Measurements from ENCODE around the gene RXRA. TPM values are rescaled to one million over a fixed set of nuclear protein-coding genes. Genes with fewer than 3 reads are reported as not detected.

Gene RXRA
- total RNA-seq, 1 experiment from 2014 or later = 29.9 TPM

GRCh38 chr9:134366223-134367031 lies 40.2 kb downstream of the RXRA start:
- no peak overlapping the region for H4K8ac ChIP-seq (replicated peaks; ENCODE audit: insufficient read length, low read depth, low read length)
- no peak overlapping the region for H3K14ac ChIP-seq (ENCODE audit: insufficient read depth, low read length)
- TF ChIP-seq, protein P1, sequence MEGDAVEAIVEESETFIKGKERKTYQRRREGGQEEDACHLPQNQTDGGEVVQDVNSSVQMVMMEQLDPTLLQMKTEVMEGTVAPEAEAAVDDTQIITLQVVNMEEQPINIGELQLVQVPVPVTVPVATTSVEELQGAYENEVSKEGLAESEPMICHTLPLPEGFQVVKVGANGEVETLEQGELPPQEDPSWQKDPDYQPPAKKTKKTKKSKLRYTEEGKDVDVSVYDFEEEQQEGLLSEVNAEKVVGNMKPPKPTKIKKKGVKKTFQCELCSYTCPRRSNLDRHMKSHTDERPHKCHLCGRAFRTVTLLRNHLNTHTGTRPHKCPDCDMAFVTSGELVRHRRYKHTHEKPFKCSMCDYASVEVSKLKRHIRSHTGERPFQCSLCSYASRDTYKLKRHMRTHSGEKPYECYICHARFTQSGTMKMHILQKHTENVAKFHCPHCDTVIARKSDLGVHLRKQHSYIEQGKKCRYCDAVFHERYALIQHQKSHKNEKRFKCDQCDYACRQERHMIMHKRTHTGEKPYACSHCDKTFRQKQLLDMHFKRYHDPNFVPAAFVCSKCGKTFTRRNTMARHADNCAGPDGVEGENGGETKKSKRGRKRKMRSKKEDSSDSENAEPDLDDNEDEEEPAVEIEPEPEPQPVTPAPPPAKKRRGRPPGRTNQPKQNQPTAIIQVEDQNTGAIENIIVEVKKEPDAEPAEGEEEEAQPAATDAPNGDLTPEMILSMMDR (conservative IDR thresholded peaks at IDR 0.05) = no peak
- Mint-ChIP-seq H3K9me3 (no peaks in the 10 kb centered on the region), H3K36me3 (ENCODE audit: insufficient read depth in 1 of 3, low read depth in 3 of 3) (no peaks in the 10 kb centered on the region), H3K27ac (0 out of 7 replicates have a peak overlapping the region, but pooled peaks of 1 of the 3 experiments have one; percentile 58), H3K27me3 (ENCODE audit: low read depth) (no peaks in the 10 kb centered on the region), H3K4me3 (no peak overlapping the region), H3K4me1 (peaks cover 0 to 12% of the 10 kb centered on the region in 2 experiments; a peak in 2 of 4 replicates)
- H3K4ac ChIP-seq (ENCODE audit: low read depth, low read length) = no peak overlapping the region
- peaks cover 3% of the 10 kb centered on the region; the same call in 1 of the 2 replicates for H3K79me2 ChIP-seq (ENCODE audit: insufficient read depth, low read length)
- H3K23ac ChIP-seq (ENCODE audit: insufficient read length, low read depth, low read length) = no peak overlapping the region
- no peak overlapping the region for H2BK120ac ChIP-seq (ENCODE audit: low read depth, low read length, poor library complexity, severe bottlenecking)
- no peak overlapping the region for H4K91ac ChIP-seq (ENCODE audit: insufficient read length, low read depth, low read length)
- no peak overlapping the region for H2BK5ac ChIP-seq (ENCODE audit: insufficient read length, low read length)
- H4K5ac ChIP-seq (ENCODE audit: insufficient read length, low read depth, low read length) = no peak overlapping the region
- H3K18ac ChIP-seq (ENCODE audit: insufficient read length, low read depth, low read length) = no peak overlapping the region
- no peak overlapping the region for H2BK15ac ChIP-seq (ENCODE audit: low read depth, low read length)
- no peaks in the 10 kb centered on the region for H3K9me3 ChIP-seq (ENCODE audit: control insufficient read depth, low read depth, low read length)
- no CpG with 5 or more reads among the region's 25 CpGs for WGBS (ENCODE audit: extremely low coverage, insufficient read length, low lambda C conversion rate)
- no peak overlapping the region for H2BK20ac ChIP-seq (ENCODE audit: low read depth, low read length, poor library complexity, severe bottlenecking)
- no peak overlapping the region for H3K27ac ChIP-seq (ENCODE audit: insufficient read length, low read depth, low read length)
- no peak overlapping the region for H2BK12ac ChIP-seq (ENCODE audit: insufficient read length, low read depth, low read length)
- no peaks in the 10 kb centered on the region for H4K20me1 ChIP-seq (ENCODE audit: control insufficient read depth, insufficient read depth, insufficient read length)
- H3K23me2 ChIP-seq (ENCODE audit: insufficient read length, low read depth, low read length, poor library complexity, severe bottlenecking) = no peaks in the 10 kb centered on the region
- DNase-seq = no peak
- no peak overlapping the region for H3T11ph ChIP-seq (ENCODE audit: low read length)
- H3K4me2 ChIP-seq (ENCODE audit: insufficient read depth, insufficient read length, low read length) = no peak overlapping the region
- no peak overlapping the region for H2AK5ac ChIP-seq (ENCODE audit: insufficient read length, low read length)
- H3K56ac ChIP-seq (ENCODE audit: insufficient read length, low read depth, low read length) = no peak overlapping the region
- H3K27me3 ChIP-seq (ENCODE audit: insufficient read depth, low read length) = no peaks in the 10 kb centered on the region
- H3K79me1 ChIP-seq (ENCODE audit: insufficient read depth, low read depth, low read length, poor library complexity, severe bottlenecking) = no peaks in the 10 kb centered on the region
- H2AFZ ChIP-seq (ENCODE audit: low read length) = no peak overlapping the region
- no peaks in the 10 kb centered on the region for H3K4me1 ChIP-seq (ENCODE audit: insufficient read depth, low read length)
- H3K9ac ChIP-seq (ENCODE audit: extremely low read depth, insufficient read length, low read length) = no peak overlapping the region
